ENCODE results near the gene SPOCD1. TPM values are rescaled to one million over a fixed set of nuclear protein-coding genes. Genes with fewer than 3 reads are reported as not detected.

SPOCD1 gene
- total RNA-seq (2021; ENCODE audit: unreplicated experiment) (0.54 TPM), Bru-seq, nascent RNA (percentile 14 among the genes with signal in this experiment), BruChase-seq, experiment 1, labeled RNA remaining after a 2-hour chase (percentile 21 among the genes with signal in this experiment), BruChase-seq, experiment 2, labeled RNA remaining after a 6-hour chase (percentile 27 among the genes with signal in this experiment)
- 0.22 TPM for polyA plus RNA-seq (2012; ENCODE audit: insufficient read length)
- long read RNA-seq: 0 reads

DNA sequence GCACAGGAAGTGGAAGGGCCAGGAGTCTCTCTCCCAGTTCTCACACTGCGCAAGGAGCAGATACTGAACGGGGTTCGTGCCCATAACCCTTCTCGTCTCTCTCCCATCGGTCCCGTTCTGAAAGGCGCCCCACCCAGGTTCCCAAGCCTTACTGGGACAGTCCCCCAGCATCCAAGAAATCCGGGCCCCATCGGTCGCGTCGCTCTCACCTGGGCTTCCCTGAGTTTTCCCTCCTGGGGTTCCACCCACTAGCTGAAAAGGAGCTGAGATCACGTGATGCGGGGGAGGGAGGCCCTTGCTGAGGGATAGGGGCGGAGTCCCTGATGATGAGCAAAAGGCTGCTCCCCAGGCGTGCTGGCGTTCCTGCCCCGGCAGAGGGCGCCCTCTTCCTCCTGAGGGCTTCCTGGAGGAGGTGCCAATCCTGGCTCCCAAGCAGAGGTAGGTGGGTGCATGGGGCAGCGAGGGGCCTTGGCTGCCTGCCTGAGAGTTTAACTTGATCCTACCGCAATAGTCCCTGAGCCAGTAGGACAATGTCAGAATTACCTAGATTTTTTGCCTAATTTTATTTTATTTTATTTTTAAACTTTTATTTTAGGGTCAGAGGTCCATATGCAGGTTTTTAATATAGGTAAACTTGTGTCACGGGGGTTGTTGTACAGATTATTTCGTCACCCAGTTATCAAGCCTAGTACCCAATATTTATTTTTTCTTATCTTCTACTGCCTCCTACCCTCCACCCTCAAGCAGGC is at the start of gene SPOCD1:
SPOCD1 (minus strand) TSS at position 271 of the 749 bp plus-strand sequence. CDS start 689 bp downstream, outside the sequence.
- no peak within 1 kb of the TSS for H3K27ac ChIP-seq (ENCODE audit: low read length)
- no peak within 1 kb of the TSS for H3K4me3 ChIP-seq (ENCODE audit: low read depth in 2 of 2, low read length in 2 of 2)
- TF ChIP-seq TCF7L2 (IDR thresholded peaks at IDR 0.05; ENCODE audit: low read depth, low read length): no peak
- TF ChIP-seq, protein P1, sequence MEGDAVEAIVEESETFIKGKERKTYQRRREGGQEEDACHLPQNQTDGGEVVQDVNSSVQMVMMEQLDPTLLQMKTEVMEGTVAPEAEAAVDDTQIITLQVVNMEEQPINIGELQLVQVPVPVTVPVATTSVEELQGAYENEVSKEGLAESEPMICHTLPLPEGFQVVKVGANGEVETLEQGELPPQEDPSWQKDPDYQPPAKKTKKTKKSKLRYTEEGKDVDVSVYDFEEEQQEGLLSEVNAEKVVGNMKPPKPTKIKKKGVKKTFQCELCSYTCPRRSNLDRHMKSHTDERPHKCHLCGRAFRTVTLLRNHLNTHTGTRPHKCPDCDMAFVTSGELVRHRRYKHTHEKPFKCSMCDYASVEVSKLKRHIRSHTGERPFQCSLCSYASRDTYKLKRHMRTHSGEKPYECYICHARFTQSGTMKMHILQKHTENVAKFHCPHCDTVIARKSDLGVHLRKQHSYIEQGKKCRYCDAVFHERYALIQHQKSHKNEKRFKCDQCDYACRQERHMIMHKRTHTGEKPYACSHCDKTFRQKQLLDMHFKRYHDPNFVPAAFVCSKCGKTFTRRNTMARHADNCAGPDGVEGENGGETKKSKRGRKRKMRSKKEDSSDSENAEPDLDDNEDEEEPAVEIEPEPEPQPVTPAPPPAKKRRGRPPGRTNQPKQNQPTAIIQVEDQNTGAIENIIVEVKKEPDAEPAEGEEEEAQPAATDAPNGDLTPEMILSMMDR (IDR thresholded peaks at IDR 0.05): peak; percentile 83
- no peaks in the 10 kb centered on the region for H3K36me3 ChIP-seq (ENCODE audit: control insufficient read depth, insufficient read depth, low read length)
- BruUV-seq (replicated peaks): no TSS peak
- in situ Hi-C loops (cut with HindIII; ENCODE audit: low pct_unique_long_range_greater_than_20kb, low sequenced_read_pairs): no loop called here
- no peaks in the 10 kb centered on the region for H3K4me1 ChIP-seq (ENCODE audit: control insufficient read depth, insufficient read depth, low read length)
- no peaks in the 10 kb centered on the region for H3K27me3 ChIP-seq (ENCODE audit: control insufficient read depth, insufficient read depth, low read length)
- no peaks in the 10 kb centered on the region for H3K9me3 ChIP-seq (ENCODE audit: control insufficient read depth, insufficient read depth, low read depth, low read length)
- peak; percentile 46; the same call in 1 of the 2 replicates for ATAC-seq
- no peak for DNase-seq (ENCODE audit: low read depth, low spot score)
- POLR2A ChIA-PET: no interaction called here
- CTCF ChIA-PET: interaction anchor here (0.6 to 1.2 kb wide), 2 partner anchors 74 to 928 kb away, joined by 3 to 4 read pairs; no protein-coding TSS in a partner anchor
- intact Hi-C loops (cut with micrococcal nuclease; ENCODE audit: unreplicated experiment): no loop called here

DNA sequence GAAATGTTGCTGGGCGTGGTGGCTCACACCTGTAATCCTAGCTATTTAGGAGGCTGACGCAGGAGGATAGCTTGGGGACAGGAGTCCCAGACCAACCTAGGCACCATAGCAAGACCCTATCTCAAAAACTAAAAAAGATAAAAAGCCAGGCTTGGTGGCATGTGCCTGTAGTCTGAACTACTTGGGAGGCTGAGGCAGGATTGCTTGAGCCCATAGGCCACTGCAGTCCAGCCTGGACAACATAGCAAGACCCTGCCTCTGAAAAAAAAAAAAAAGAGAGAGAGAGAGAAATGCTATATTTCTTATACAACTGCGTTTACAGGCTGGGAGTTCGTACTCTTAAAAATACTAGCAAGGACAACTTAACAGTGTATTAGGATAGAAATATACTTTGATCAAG is 46.2 kb upstream of the SPOCD1 start:
- TF ChIP-seq TCF7L2 (IDR thresholded peaks at IDR 0.05; ENCODE audit: low read depth, low read length): no peak
- TF ChIP-seq, protein P1 (IDR thresholded peaks at IDR 0.05): no peak
- no peak for TF ChIP-seq SIN3A (IDR thresholded peaks at IDR 0.05; ENCODE audit: borderline replicate concordance, insufficient read depth, low read depth, low read length)
- TF ChIP-seq, protein P2, sequence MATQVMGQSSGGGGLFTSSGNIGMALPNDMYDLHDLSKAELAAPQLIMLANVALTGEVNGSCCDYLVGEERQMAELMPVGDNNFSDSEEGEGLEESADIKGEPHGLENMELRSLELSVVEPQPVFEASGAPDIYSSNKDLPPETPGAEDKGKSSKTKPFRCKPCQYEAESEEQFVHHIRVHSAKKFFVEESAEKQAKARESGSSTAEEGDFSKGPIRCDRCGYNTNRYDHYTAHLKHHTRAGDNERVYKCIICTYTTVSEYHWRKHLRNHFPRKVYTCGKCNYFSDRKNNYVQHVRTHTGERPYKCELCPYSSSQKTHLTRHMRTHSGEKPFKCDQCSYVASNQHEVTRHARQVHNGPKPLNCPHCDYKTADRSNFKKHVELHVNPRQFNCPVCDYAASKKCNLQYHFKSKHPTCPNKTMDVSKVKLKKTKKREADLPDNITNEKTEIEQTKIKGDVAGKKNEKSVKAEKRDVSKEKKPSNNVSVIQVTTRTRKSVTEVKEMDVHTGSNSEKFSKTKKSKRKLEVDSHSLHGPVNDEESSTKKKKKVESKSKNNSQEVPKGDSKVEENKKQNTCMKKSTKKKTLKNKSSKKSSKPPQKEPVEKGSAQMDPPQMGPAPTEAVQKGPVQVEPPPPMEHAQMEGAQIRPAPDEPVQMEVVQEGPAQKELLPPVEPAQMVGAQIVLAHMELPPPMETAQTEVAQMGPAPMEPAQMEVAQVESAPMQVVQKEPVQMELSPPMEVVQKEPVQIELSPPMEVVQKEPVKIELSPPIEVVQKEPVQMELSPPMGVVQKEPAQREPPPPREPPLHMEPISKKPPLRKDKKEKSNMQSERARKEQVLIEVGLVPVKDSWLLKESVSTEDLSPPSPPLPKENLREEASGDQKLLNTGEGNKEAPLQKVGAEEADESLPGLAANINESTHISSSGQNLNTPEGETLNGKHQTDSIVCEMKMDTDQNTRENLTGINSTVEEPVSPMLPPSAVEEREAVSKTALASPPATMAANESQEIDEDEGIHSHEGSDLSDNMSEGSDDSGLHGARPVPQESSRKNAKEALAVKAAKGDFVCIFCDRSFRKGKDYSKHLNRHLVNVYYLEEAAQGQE (IDR thresholded peaks at IDR 0.05; ENCODE audit: insufficient read depth in 1 of 2, low read depth in 2 of 2, low read length in 1 of 2): no peak
- TF ChIP-seq POLR2AphosphoS5 (IDR thresholded peaks at IDR 0.05; ENCODE audit: low read depth, low read length): no peak
- H3K4me3 ChIP-seq (ENCODE audit: low read depth in 2 of 2, low read length in 2 of 2): no peak overlapping the region
- intact Hi-C loops (cut with micrococcal nuclease; ENCODE audit: unreplicated experiment) (no loop called here), in situ Hi-C loops (cut with HindIII; ENCODE audit: low pct_unique_long_range_greater_than_20kb, low sequenced_read_pairs) (no loop called here)
- H3K27ac ChIP-seq (ENCODE audit: low read length): no peak overlapping the region
- ChIA-PET POLR2A (interaction anchor here (0.6 kb wide), 1 partner anchor 205 kb away, joined by 3 read pairs; no protein-coding TSS in a partner anchor), CTCF (no interaction called here)
- no peaks in the 10 kb centered on the region for H3K27me3 ChIP-seq (ENCODE audit: control insufficient read depth, insufficient read depth, low read length)
- no peaks in the 10 kb centered on the region for H3K4me1 ChIP-seq (ENCODE audit: control insufficient read depth, insufficient read depth, low read length)
- BruUV-seq (replicated peaks): no TSS peak
- H3K36me3 ChIP-seq (ENCODE audit: control insufficient read depth, insufficient read depth, low read length): no peaks in the 10 kb centered on the region
- no peak for ATAC-seq
- DNase-seq (ENCODE audit: low read depth, low spot score): no peak
- no peaks in the 10 kb centered on the region for H3K9me3 ChIP-seq (ENCODE audit: control insufficient read depth, insufficient read depth, low read depth, low read length)

Data from Panc1 (cell line).